Stimulated activated naive CD8-positive, alpha-beta T cell treated with anti-CD3 and anti-CD28 coated beads, Interleukin-15, Interleukin-2, amounts not matched to agents 100 ng/mL and 50 ng/mL, for 24 hours (primary cell): ENCODE results near the gene LRRC8B.
A peak's percentile ranks its signal among the peaks of the same experiment; 100 is the strongest.
"Not testable (repeated sequence)": the region's sequence is repeated elsewhere in the genome, so short reads cannot be mapped to it uniquely, and the experiment has no call there.

ENCODE experiments used
- H3K27ac Mint-ChIP-seq: one replicate; pipeline ENCODE4 v1.8.0; 2021; ENCODE audit warnings: mild to moderate bottlenecking, mixed read lengths
- H3K27me3 Mint-ChIP-seq: one replicate; pipeline ENCODE4 v1.8.0; 2021; ENCODE audit warnings: mixed read lengths
- H3K36me3 Mint-ChIP-seq: one replicate; pipeline ENCODE4 v1.8.0; 2021; ENCODE audit warnings: low read depth, mixed read lengths
- H3K4me1 Mint-ChIP-seq: one replicate; pipeline ENCODE4 v1.8.0; 2021; ENCODE audit warnings: low read depth, mixed read lengths
- H3K4me3 Mint-ChIP-seq: one replicate; pipeline ENCODE4 v1.8.0; 2021; ENCODE audit warnings: mild to moderate bottlenecking, mixed read lengths
- H3K9me3 Mint-ChIP-seq: one replicate; pipeline ENCODE4 v1.8.0; 2021; ENCODE audit warnings: mixed read lengths

The LRRC8B gene

DNA sequence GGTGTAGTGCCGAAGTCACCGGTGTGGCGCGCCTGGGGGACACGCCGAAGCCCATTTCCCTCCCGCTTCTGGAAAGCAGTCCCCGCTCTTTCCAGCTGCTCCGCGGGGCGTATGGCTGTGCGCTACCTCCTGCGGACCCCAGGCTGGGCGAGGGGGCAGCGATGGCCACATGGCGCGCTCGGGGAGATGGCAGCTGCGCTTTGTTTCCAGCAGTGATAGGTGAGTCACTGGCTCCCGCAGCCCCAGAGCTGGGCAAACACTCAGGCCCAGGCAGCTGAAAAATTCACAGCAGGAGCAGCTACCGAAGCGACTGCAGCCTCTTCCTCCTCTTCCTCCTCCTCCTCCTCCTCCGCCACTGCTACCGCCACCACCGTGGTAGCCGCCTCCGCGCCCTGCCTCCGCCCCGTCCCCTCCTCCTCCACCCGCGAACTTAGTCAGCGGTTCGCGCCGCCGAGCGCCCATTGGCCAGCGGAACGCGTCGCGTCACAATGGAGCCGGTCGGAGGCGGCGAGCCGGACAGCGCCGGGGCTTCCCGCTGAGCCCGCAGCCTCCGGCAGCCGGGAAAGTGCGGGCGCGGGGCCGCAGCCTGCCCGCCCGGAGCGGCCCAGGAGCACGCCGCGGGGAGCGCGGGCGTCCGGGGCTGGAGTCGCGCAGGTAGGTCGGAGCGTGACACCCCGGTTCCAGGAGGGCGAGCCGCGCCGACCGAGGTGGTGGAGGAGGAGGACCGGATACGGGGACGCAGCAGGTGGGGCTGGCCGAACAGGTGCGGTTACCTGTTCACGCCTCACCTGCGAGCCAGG, at the start of gene LRRC8B:
Gene LRRC8B, plus strand, starts transcription at position 461 of the 800 bp plus-strand sequence. CDS start 57,822 bp downstream, outside the sequence.
- Mint-ChIP-seq H3K27me3 (no peaks in the 10 kb centered on the region), H3K4me3 (no peak within 1 kb of the TSS), H3K27ac (no peak within 1 kb of the TSS), H3K9me3 (peaks cover 9% of the 10 kb centered on the region), H3K36me3 (peaks cover 25% of the 10 kb centered on the region), H3K4me1 (peaks cover 42% of the 10 kb centered on the region)

DNA sequence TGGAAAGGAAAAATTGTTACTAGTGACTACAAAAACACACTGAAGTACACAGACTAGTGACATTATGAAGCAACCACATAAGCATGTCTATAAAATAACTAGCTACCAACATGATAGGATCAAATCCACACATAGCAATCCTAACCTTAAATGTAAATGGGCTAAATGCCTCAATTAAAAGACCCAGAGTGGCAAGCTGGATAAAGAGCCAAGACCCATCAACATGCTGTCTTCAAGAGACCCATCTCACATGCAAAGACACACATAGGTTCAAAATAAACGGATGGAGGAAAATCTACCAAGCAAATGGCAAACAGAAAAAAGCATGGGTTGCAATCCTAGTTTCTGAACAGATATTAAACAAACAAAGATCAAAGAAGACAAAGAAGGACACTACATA, 49.4 kb upstream of the LRRC8B start:
- peaks cover 6% of the 10 kb centered on the region for H3K36me3 Mint-ChIP-seq
- peaks cover 25% of the 10 kb centered on the region for H3K27me3 Mint-ChIP-seq
- H3K4me3 Mint-ChIP-seq, result no peak overlapping the region
- H3K4me1 Mint-ChIP-seq, result no peaks in the 10 kb centered on the region
- H3K9me3 Mint-ChIP-seq, result peaks cover 19% of the 10 kb centered on the region
- H3K27ac Mint-ChIP-seq, result no peak overlapping the region

DNA sequence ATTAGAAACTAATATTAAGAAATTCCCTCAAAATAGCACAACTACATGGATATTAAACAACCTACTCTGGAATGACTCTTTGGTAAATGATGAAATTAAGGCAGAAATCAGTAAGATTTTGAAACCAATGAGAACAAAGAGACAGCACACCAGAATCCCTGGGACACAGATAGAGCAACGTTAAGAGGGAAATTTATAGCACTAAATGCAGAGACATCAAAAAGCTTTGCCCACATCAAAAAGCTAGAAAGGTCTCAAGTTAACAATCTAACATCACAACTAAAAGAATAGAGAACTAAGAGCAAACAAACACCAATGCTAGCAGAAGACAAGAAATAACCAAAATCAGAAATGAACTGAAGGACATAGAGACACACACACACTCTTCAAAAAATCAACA, 48.6 kb upstream of the LRRC8B start:
- peaks cover 6% of the 10 kb centered on the region for H3K36me3 Mint-ChIP-seq

DNA sequence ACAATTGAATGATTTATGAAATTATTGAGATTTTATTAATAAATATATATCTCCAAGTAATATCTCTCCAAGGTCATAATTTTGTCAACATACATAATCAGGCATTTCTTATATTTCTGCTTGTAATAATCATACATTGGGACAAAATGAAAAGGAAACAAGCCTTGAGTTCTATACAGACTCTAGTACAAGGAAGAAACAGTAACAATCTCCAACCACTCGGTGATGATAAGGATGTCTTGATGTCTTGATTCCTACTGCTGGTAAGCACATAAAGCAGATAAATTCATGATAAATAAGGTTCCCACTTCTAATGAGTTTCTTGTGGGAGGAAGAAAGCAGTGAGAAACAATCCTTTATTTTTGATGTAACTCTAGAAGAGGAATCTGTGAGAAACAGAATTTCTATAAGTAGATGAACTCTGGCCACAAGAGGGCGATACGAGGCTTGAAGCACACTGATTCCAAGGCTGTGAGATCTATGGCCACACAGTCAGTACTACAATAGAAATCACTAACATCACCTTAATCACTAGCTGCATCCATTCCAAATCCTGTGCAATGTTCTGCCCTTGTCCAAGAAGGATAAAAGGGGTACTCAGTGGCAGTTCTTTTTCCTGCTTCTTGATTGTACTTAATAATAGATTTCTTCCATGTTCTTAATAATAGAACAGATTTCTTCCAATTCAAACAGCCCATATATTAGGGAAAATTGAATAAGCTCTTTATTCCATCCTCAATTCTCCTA, 41.4 kb upstream of the LRRC8B start:
- Mint-ChIP-seq H3K36me3 (peaks cover 4% of the 10 kb centered on the region), H3K9me3 (peaks cover 5% of the 10 kb centered on the region), H3K4me3 (no peak overlapping the region), H3K27me3 (no peaks in the 10 kb centered on the region), H3K4me1 (peaks cover 27% of the 10 kb centered on the region), H3K27ac (no peak overlapping the region)

More for the DNA sequence above, 48.6 kb upstream of the LRRC8B start:
- Mint-ChIP-seq H3K4me3 (no peak overlapping the region), H3K9me3 (peaks cover 19% of the 10 kb centered on the region), H3K27me3 (peaks cover 22% of the 10 kb centered on the region), H3K4me1 (no peaks in the 10 kb centered on the region), H3K27ac (no peak overlapping the region)

DNA sequence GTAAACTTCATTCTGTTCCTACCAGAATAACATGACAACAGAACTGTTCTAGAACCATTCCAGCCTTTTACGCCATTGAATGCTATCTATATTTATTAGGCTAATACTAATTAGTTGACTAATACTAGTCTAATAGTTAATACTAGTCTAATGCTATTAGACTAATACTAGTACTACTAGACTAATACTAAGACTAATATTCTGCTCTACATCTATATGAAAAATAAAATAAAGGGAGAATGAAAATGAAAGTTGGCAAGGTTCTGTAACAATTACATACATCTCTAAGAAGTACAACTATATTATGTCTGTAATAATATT, 40.9 kb upstream of the LRRC8B start:
- peaks cover 4% of the 10 kb centered on the region for H3K36me3 Mint-ChIP-seq
- peaks cover 32% of the 10 kb centered on the region for H3K4me1 Mint-ChIP-seq
- peaks cover 5% of the 10 kb centered on the region for H3K9me3 Mint-ChIP-seq
- H3K27ac Mint-ChIP-seq, result no peak overlapping the region
- H3K27me3 Mint-ChIP-seq, result no peaks in the 10 kb centered on the region
- H3K4me3 Mint-ChIP-seq, result no peak overlapping the region

DNA sequence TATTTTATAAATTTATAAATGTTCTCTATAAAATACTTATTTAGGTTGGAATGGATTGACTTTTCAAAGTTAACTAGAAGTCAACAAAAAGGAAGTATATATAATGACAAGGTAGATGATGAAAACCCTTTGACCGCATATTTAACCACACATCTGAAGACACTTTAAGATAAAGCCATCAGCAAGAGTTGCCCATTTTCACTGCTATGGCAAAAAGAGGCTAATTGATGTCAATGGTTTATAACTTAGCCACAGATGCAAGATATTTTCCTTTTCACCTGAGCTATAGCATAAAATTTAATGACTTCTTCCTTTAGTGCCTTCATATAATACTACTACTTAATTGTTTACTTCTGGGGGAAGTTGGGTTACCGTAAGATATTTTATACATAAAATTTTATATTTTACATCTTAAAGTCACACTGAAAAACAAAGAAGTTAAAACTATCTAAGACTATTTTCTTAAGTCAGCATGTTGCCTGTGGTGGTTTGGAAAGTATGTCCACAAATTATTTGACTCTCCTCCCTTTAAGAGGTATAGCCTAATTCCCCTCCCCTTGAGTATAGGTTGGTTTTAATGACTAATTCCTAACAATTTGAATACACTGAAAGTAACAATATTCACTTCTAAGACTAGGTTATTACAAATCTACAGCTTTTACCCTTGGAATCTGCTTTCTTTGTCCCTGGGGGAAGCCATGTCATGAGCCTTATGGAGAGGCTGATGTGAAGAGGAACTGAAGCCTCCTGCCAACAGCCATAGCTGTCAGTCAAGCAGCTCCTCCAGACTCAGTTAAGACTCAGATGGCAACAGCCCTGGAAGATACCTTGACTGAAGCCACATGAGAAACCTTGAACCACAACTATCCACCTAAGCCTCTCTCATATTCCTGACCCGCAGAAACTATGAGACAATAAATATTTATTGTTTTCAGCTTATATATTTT, 40.3 kb upstream of the LRRC8B start:
- peaks cover 4% of the 10 kb centered on the region for H3K36me3 Mint-ChIP-seq
- no peak overlapping the region for H3K4me3 Mint-ChIP-seq
- no peak overlapping the region for H3K27ac Mint-ChIP-seq
- no peaks in the 10 kb centered on the region for H3K27me3 Mint-ChIP-seq
- peaks cover 5% of the 10 kb centered on the region for H3K9me3 Mint-ChIP-seq
- H3K4me1 Mint-ChIP-seq, result peaks cover 36% of the 10 kb centered on the region

DNA sequence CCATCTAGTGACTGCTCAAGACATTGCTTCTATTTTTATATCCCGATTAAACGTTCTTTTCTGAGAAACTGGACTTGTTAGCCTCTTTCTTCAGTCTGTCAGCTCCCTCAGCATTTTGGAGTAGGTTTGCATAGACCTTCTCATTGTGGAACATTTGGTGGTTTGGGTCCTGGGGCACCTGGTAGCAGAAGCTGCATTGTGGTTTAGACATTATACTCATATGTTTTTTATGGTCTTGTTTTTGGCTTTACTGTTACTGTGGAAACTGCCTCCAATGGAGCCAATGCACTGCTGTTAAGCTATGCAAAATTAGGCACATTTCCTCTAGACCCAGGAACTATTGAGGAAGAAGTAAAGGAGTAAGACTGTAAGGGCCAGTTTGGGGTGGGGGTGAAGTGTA, 36.7 kb upstream of the LRRC8B start:
- Mint-ChIP-seq H3K4me3 (peak overlapping the region; percentile 32), H3K36me3 (no peaks in the 10 kb centered on the region), H3K27me3 (no peaks in the 10 kb centered on the region), H3K27ac (no peak overlapping the region), H3K9me3 (peaks cover 4% of the 10 kb centered on the region), H3K4me1 (peaks cover 36% of the 10 kb centered on the region)

DNA sequence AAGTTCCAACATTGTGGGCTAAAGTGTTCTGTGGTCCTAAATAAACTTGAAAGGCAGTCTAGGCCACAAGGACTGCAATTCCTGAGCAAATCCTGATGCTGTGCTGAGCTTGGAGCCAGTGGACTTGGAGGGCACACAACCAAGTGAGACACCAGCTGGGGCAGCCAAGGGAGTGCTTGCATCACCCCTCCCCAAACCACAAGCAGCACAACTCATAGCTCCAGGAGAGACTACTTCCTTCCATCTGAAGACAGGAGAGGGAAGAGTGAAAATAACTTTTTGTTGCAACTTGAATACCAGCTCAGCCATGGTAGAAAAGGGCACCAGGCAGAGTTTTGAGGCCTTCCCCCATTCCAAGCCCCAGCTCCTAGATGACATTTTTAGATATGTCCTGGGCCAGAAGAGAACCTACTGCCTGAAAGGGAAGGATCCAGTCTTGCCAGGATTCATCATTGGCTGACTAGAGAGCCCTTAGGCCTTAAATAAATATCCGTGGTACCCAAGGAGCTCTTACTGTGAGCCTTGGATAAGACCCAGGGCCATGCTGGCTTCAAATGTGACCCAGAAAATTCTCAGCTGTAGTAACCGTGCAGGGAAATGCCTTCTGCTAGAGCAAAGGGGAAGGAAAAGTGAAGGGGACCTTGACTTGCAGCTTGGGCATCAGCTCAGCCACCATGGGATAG, 35.4 kb upstream of the LRRC8B start:
- H3K4me3 Mint-ChIP-seq, result no peak overlapping the region
- H3K27me3 Mint-ChIP-seq, result no peaks in the 10 kb centered on the region
- H3K27ac Mint-ChIP-seq, result no peak overlapping the region
- H3K4me1 Mint-ChIP-seq, result peaks cover 26% of the 10 kb centered on the region
- no peaks in the 10 kb centered on the region for H3K36me3 Mint-ChIP-seq
- H3K9me3 Mint-ChIP-seq, result peaks cover 4% of the 10 kb centered on the region

DNA sequence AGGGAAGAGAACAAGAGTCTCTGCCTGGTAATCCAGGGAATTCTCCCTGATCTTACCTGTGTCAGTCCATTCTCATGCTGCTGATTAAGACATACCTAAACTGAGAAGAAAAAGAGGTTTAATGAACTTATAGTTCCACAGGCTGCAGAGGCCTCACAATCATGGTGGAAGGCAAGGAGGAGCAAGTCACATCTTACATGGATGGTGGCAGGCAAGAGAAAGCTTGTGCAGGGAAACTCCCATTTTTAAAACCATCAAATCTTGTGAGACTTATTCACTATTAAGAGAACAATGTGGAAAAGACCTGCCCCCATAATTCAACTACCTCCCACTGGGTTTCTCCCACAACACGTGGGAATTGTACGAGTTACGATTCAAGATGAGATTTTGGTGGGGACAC, 34.2 kb upstream of the LRRC8B start:
- no peaks in the 10 kb centered on the region for H3K36me3 Mint-ChIP-seq
- H3K9me3 Mint-ChIP-seq, result peaks cover 4% of the 10 kb centered on the region
- H3K4me1 Mint-ChIP-seq, result peaks cover 18% of the 10 kb centered on the region
- H3K27me3 Mint-ChIP-seq, result no peaks in the 10 kb centered on the region
- no peak overlapping the region for H3K4me3 Mint-ChIP-seq
- H3K27ac Mint-ChIP-seq, result no peak overlapping the region

DNA sequence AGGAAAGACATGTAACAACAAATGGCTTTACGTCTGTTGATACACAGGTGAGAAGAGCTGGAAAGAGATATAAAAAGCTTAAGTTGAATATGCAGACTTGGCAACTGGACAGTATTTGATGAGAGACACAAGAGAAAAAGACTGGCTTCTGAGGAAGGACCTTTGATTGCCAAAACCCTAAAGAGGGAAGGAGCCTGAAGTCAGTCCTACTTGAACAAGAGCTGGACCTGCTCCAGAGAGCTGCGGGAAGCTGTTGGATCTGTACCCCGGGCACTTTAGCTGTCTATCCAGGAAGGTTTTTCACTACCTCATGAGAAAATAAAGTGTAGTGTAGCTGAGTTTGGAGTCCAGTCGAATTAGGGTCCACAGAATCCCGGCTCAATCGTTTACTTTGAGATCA, 25.3 kb upstream of the LRRC8B start:
- Mint-ChIP-seq H3K27ac (no peak overlapping the region), H3K27me3 (peaks cover 3% of the 10 kb centered on the region), H3K4me1 (no peaks in the 10 kb centered on the region), H3K9me3 (no peaks in the 10 kb centered on the region), H3K36me3 (no peaks in the 10 kb centered on the region), H3K4me3 (no peak overlapping the region)

DNA sequence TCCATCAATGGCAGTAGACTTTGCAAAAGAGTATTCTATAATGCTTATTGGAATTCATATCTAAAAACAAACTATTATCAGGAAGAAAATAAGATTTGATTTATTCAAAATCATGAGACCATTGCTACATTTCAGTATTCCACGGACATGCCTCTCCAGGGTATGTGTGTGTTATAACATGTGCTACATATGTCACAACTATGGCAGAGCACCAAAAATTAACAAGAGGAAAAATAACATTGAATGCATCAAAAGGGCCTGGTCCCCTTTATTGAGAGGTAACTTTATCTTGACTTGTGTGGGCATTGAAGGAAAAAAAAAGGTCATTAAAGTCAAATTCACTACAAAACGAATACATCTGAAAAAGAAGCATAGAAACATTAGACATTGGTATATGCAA, 22.6 kb upstream of the LRRC8B start:
- Mint-ChIP-seq H3K36me3 (no peaks in the 10 kb centered on the region), H3K9me3 (no peaks in the 10 kb centered on the region), H3K4me1 (no peaks in the 10 kb centered on the region), H3K27ac (no peak overlapping the region), H3K27me3 (peaks cover 3% of the 10 kb centered on the region), H3K4me3 (no peak overlapping the region)

DNA sequence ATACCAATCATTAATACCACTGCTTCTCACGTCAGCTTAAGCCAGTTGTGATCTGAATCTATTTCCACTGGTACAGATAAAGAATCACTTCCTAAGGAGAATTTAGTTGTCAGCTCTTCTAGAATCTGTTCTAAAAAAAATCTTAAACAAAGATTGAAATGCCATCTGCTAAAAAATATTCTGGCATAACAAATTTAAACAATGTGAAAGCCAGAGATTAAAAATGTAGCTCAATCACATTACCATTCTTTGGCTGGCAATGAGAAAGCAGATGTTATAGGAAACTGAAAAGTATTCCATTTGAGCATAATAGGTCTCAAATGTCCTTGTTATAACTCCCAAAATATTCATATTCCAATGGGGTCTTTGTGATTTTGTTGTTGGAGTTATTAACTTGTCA, 21.7 kb upstream of the LRRC8B start:
- Mint-ChIP-seq H3K4me1 (no peaks in the 10 kb centered on the region), H3K36me3 (no peaks in the 10 kb centered on the region), H3K9me3 (no peaks in the 10 kb centered on the region), H3K4me3 (no peak overlapping the region), H3K27ac (no peak overlapping the region), H3K27me3 (peaks cover 3% of the 10 kb centered on the region)

DNA sequence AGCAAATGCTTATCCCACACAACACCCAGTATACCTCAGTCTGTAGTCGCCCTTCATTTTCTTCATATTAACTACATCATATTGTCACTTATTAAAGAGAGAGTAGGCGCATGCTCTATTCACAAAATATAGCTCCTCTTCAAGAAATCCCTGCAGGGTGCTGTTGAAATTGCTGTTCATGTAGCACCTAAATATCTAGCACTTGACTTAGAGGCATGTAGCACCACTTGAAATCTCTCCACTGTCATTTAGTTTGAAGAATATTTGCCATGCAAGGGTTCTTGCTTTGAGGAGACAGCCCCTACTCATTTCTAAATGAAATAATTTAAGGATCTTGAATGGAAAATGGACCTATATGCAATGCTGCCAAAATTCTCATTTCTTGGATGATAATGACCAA, 20.9 kb upstream of the LRRC8B start:
- Mint-ChIP-seq H3K9me3 (peaks cover 5% of the 10 kb centered on the region), H3K36me3 (no peaks in the 10 kb centered on the region), H3K4me1 (no peaks in the 10 kb centered on the region), H3K27ac (no peak overlapping the region), H3K27me3 (peaks cover 3% of the 10 kb centered on the region), H3K4me3 (no peak overlapping the region)

DNA sequence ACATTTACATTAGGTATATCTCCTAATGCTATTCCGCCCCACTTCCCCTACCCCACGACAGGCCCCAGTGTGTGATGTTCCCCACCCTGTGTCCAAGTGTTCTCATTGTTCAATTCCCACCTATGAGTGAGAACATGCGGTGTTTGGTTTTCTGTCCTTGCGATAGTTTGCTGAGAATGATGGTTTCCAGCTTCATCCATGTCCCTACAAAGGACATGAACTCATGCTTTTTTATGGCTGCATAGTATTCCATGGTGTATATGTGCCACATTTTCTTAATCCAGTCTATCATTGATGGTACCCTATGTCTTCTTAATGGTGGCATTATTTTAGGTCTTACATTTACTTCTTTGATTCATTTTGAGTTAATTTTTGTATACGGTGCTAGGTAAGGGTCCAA, 14.6 kb upstream of the LRRC8B start:
- not testable (repeated sequence) for H3K36me3 Mint-ChIP-seq, H3K27ac Mint-ChIP-seq, H3K4me3 Mint-ChIP-seq, H3K4me1 Mint-ChIP-seq, H3K27me3 Mint-ChIP-seq, H3K9me3 Mint-ChIP-seq
